K562 (cell line): ENCODE results near the gene INO80C. TPM values are rescaled to one million over a fixed set of nuclear protein-coding genes. Genes with fewer than 3 reads are reported as not detected.

Experiments used
- ATF7 ChIP-seq: fragments of 450-650 bp; IDR thresholded peaks from 2 replicates; pipeline ENCODE4 v1.7.1; 2014; ENCODE audit warnings: mild to moderate bottlenecking, moderate library complexity
- CHD2 ChIP-seq: IDR thresholded peaks from 2 replicates; pipeline ENCODE4 v1.6.1; 2011; ENCODE audit warnings: low read depth, low read length
- ILF3 ChIP-seq: fragments of 450-650 bp; IDR thresholded peaks from 2 replicates; pipeline ENCODE4 v1.6.1; 2018; ENCODE audit warnings: antibody characterized with exemption, mild to moderate bottlenecking, moderate library complexity, borderline replicate concordance
- KDM1A ChIP-seq, 2 experiments: fragments of 450-650 bp; IDR thresholded peaks; 2 replicates each; pipeline ENCODE4 v1.6.1; 2016; ENCODE audit warnings: mild to moderate bottlenecking in 2 of 2
- MTA2 ChIP-seq: fragments of 450-650 bp; IDR thresholded peaks from 2 replicates; pipeline ENCODE4 v1.6.1; 2016; ENCODE audit warnings: low read depth
- NCOA2 ChIP-seq, 2 experiments: fragments of 450-650 bp; IDR thresholded peaks; 2 replicates each; pipeline ENCODE4 v1.6.1; 2018; ENCODE audit warnings: mild to moderate bottlenecking in 2 of 2, moderate library complexity in 1 of 2; ENCODE audit not compliant: partially characterized antibody in 2 of 2
- TEAD2 ChIP-seq: fragments of 450-650 bp; IDR thresholded peaks from 2 replicates; pipeline ENCODE4 v1.6.1; 2016; ENCODE audit warnings: missing genetic modification characterization, control low read depth, missing compliant biosample characterization
- TEAD4 ChIP-seq, 2 experiments: sonication (generic) in 1 of 2; formaldehyde crosslinking in 1 of 2; IDR thresholded peaks; 2 replicates each; pipeline versions ENCODE4 v1.6.1 to v1.8.0; 2012 to 2022; ENCODE audit warnings: borderline replicate concordance in 1 of 2, inconsistent platforms in 1 of 2, low read length in 1 of 2, mild to moderate bottlenecking in 1 of 2, missing genetic modification reagents in 1 of 2
- polyA plus RNA-seq, 8 experiments: library from polyadenylated mRNA; depleted of rRNA in 4 of 8; stranded (reverse) in 5 of 8; unstranded in 3 of 8; fragments of >200 nt; fragmentation: Nextera tagmentation in 2 of 8; fragmentation: Illumina TruSeq in 1 of 8; extraction: Ambion mirVana in 2 of 8; extraction: Trizol in 1 of 8; gene quantifications; 2 replicates each; pipeline versions ENCODE4 v1.2.1 to v1.2.3, GENCODE V29; 2011 to 2014; ENCODE audit warnings: inconsistent platforms in 1 of 8, missing spikeins in 1 of 8
- total RNA-seq, 7 experiments: library from RNA; depleted of rRNA in 6 of 7; stranded (reverse); fragments of >200 nt in 6 of 7; fragmentation: Illumina TruSeq in 2 of 7; extraction: Trizol in 2 of 7; gene quantifications; 2 replicates each; pipeline versions ENCODE4 v1.2.1 to v1.2.3, GENCODE V29; 2011 to 2021; ENCODE audit warnings: low replicate concordance in 1 of 7
- TF ChIP-seq, protein P1 (sequence below): fragments of 450-650 bp; conservative IDR thresholded peaks from 2 replicates; pipeline ENCODE4 v1.6.1; 2016; ENCODE audit warnings: missing genetic modification characterization, low read depth, mild to moderate bottlenecking, missing compliant biosample characterization, moderate library complexity
- TF ChIP-seq, protein P2 (sequence below): fragments of 450-650 bp; IDR thresholded peaks from 2 replicates; pipeline ENCODE4 v1.6.1; 2016; ENCODE audit warnings: antibody characterized with exemption
- TF ChIP-seq, protein P3 (sequence below): fragments of 250-450 bp; sonication (Bioruptor Pico); IDR thresholded peaks from 2 replicates; pipeline ENCODE4 v1.4.0; 2020; ENCODE audit warnings: mild to moderate bottlenecking, moderate library complexity
- TF ChIP-seq, protein P4 (sequence below): sonication (generic); formaldehyde crosslinking; IDR thresholded peaks from 2 replicates; pipeline ENCODE4 v1.8.1; 2023; ENCODE audit warnings: mild to moderate bottlenecking, missing genetic modification reagents
- TF ChIP-seq, protein P5 (sequence below), 2 experiments: IDR thresholded peaks; 2 replicates each; pipeline ENCODE4 v1.6.1; 2012; ENCODE audit warnings: improper control_type of control experiment in 2 of 2, low read depth in 2 of 2, low read length in 2 of 2, borderline replicate concordance in 1 of 2

Gene INO80C
- total and polyA plus RNA-seq, 9 of the 15 experiments (the other 6 are each of a cell fraction or from before 2014, with no cell fraction given) = 14.3 to 53.3 (median 46.6) TPM

DNA sequence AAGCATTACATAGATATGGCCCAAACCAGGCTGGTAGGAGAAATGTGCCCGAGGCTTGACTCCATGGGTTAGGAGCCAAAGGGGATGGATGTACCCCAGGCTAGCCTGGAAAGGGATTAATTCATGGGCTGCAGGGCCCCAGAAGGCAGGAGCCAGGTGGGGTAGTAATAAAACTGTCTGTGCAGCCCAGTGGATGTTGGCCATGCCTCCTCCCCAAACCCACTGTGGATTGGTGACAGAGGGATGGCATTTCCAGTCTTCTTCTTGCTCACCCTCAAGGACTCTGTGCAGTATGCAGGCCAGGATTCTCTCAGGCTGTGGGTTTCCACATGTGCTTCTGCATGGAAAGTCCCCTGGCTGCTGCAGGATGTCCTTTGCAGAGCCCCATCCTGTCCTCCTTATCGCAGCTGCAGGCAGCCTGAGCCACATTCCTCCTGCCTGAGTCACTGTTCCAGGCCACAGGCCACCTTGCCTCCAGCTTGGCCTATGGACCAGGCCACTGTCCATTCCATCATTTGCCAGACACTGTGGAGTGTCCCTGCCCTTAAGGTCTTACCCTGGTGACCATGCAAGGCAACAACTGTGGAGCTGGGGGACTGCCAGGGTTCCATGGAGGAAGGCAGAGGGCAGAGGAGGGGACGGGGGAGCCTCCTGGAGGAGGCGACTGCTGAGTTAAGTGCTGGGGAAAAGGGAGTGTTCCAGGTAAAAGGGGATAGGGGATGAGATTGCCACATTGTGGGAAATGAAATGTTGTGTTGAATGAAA is 38.9 kb downstream of the INO80C start (continued):
- TF ChIP-seq, protein P1, sequence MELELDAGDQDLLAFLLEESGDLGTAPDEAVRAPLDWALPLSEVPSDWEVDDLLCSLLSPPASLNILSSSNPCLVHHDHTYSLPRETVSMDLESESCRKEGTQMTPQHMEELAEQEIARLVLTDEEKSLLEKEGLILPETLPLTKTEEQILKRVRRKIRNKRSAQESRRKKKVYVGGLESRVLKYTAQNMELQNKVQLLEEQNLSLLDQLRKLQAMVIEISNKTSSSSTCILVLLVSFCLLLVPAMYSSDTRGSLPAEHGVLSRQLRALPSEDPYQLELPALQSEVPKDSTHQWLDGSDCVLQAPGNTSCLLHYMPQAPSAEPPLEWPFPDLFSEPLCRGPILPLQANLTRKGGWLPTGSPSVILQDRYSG = no peak
- TF ChIP-seq TEAD4 (IDR thresholded peaks at IDR 0.05; ENCODE audit: low read length) (peak; percentile 98), TEAD4 (CRISPR knock-in tag; IDR thresholded peaks at IDR 0.05; ENCODE audit: borderline replicate concordance) (peak; percentile 98), NCOA2 (IDR thresholded peaks at IDR 0.05; ENCODE audit: partially characterized antibody in 2 of 2) (no peak), ATF7 (peak; percentile 83), CHD2 (peak; percentile 34; the same call in 1 of the 2 replicates), TEAD2 (tag) (peak; percentile 96), MTA2 (peak; percentile 83), KDM1A (IDR thresholded peaks at IDR 0.05) (peak; percentile 93 to 97), ILF3 (no peak)
- TF ChIP-seq, protein P2, sequence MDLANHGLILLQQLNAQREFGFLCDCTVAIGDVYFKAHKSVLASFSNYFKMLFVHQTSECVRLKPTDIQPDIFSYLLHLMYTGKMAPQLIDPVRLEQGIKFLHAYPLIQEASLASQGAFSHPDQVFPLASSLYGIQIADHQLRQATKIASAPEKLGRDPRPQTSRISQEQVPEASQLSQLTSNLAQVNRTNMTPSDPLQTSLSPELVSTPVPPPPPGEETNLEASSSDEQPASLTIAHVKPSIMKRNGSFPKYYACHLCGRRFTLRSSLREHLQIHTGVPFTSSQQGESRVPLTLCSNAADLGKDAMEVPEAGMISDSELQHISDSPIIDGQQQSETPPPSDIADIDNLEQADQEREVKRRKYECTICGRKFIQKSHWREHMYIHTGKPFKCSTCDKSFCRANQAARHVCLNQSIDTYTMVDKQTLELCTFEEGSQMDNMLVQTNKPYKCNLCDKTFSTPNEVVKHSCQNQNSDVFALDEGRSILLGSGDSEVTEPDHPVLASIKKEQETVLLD = peak; percentile 53; the same call in 1 of the 2 replicates
- TF ChIP-seq, protein P3, sequence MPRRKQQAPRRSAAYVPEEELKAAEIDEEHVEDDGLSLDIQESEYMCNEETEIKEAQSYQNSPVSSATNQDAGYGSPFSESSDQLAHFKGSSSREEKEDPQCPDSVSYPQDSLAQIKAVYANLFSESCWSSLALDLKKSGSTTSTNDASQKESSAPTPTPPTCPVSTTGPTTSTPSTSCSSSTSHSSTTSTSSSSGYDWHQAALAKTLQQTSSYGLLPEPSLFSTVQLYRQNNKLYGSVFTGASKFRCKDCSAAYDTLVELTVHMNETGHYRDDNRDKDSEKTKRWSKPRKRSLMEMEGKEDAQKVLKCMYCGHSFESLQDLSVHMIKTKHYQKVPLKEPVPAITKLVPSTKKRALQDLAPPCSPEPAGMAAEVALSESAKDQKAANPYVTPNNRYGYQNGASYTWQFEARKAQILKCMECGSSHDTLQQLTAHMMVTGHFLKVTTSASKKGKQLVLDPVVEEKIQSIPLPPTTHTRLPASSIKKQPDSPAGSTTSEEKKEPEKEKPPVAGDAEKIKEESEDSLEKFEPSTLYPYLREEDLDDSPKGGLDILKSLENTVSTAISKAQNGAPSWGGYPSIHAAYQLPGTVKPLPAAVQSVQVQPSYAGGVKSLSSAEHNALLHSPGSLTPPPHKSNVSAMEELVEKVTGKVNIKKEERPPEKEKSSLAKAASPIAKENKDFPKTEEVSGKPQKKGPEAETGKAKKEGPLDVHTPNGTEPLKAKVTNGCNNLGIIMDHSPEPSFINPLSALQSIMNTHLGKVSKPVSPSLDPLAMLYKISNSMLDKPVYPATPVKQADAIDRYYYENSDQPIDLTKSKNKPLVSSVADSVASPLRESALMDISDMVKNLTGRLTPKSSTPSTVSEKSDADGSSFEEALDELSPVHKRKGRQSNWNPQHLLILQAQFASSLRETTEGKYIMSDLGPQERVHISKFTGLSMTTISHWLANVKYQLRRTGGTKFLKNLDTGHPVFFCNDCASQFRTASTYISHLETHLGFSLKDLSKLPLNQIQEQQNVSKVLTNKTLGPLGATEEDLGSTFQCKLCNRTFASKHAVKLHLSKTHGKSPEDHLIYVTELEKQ (CRISPR knock-in tag) = no peak
- TF ChIP-seq, protein P4, sequence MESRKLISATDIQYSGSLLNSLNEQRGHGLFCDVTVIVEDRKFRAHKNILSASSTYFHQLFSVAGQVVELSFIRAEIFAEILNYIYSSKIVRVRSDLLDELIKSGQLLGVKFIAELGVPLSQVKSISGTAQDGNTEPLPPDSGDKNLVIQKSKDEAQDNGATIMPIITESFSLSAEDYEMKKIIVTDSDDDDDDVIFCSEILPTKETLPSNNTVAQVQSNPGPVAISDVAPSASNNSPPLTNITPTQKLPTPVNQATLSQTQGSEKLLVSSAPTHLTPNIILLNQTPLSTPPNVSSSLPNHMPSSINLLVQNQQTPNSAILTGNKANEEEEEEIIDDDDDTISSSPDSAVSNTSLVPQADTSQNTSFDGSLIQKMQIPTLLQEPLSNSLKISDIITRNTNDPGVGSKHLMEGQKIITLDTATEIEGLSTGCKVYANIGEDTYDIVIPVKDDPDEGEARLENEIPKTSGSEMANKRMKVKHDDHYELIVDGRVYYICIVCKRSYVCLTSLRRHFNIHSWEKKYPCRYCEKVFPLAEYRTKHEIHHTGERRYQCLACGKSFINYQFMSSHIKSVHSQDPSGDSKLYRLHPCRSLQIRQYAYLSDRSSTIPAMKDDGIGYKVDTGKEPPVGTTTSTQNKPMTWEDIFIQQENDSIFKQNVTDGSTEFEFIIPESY (CRISPR knock-in tag) = no peak
- TF ChIP-seq, protein P5, sequence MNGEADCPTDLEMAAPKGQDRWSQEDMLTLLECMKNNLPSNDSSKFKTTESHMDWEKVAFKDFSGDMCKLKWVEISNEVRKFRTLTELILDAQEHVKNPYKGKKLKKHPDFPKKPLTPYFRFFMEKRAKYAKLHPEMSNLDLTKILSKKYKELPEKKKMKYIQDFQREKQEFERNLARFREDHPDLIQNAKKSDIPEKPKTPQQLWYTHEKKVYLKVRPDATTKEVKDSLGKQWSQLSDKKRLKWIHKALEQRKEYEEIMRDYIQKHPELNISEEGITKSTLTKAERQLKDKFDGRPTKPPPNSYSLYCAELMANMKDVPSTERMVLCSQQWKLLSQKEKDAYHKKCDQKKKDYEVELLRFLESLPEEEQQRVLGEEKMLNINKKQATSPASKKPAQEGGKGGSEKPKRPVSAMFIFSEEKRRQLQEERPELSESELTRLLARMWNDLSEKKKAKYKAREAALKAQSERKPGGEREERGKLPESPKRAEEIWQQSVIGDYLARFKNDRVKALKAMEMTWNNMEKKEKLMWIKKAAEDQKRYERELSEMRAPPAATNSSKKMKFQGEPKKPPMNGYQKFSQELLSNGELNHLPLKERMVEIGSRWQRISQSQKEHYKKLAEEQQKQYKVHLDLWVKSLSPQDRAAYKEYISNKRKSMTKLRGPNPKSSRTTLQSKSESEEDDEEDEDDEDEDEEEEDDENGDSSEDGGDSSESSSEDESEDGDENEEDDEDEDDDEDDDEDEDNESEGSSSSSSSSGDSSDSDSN (IDR thresholded peaks at IDR 0.05; ENCODE audit: borderline replicate concordance in 1 of 2, low read depth in 2 of 2, low read length in 2 of 2) = peak in 1 of 2 experiments; percentile 92; a peak in 3 of 4 replicates
